ENCODE measurements around the gene ORC5. TPM values are rescaled to one million over a fixed set of nuclear protein-coding genes. Genes with fewer than 3 reads are reported as not detected.

Gene ORC5
- total RNA-seq, 2 donors from 2014 or later, result 12.9 to 17.6 TPM

- Histone ChIP-seq H3K27ac (peak overlapping the region in 3 of 4 donors; percentile 33 to 77 (median 67)), H3K4me1 (peaks cover 23% of the 10 kb centered on the region), H3K4me3 (peak overlapping the region in 1 of 2 donors; percentile 35), H3K9me3 (no peaks in the 10 kb centered on the region), H3K27me3 (no peaks in the 10 kb centered on the region), H3K36me3 (replicated peaks in 1 of 2; ENCODE audit: insufficient read depth in 1 of 2, low read depth in 2 of 2) (peaks cover 0 to 8% of the 10 kb centered on the region in 2 donors)
- intact Hi-C loops (cut with DNase I), result no loop called here
- ATAC-seq (no peak), DNase-seq (no peak)
- 16 to 24% methylated on average over 6 of the region's 6 CpGs for WGBS, 2 donors
- TF ChIP-seq POLR2A (IDR thresholded peaks at IDR 0.05) (no peak), CTCF (IDR thresholded peaks at IDR 0.05) (no peak)
These were observed 972 bp downstream of the ORC5 start for GRCh38 chr7:104206841-104207240.

DNA sequence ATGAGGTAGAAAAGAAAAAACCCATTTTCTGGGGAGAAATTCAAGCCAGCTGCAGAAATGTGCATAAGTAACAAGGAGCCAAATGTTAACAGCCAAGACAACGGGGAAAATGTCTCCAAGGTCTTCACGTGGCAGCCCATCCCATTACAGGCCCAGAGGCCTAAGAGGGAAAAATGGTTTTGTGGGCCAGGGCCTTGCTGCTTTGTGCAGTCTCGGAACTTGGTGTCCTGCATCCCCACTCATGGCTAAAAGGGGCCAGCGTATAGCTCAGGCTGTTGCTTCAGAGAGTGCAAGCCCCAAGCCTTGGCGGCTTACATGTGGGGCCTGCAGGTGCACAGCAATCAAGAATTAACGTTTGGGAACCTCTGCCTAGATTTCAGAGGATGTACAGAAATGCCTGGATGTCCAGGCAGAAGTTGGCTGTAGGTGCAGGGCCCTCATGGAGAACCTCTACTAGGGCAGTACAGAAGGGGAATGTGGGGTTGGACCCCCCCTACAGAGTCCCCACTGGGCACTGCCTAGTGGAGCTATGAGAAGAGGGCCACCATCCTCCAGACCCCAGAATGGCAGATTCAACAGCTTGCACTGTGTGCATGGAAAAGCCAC lies 9.0 kb downstream of the ORC5 start:
- no peaks in the 10 kb centered on the region for H3K27me3 ChIP-seq
- H3K27ac ChIP-seq, result no peak overlapping the region
- no peak for ATAC-seq
- TF ChIP-seq CTCF (IDR thresholded peaks at IDR 0.05) (no peak), POLR2A (IDR thresholded peaks at IDR 0.05) (no peak)
- H3K9me3 ChIP-seq, result no peaks in the 10 kb centered on the region
- DNase-seq, result no peak
- 88 to 95% methylated on average over 3 to 6 of the region's 6 CpGs for WGBS, 2 donors
- H3K4me1 ChIP-seq, result no peaks in the 10 kb centered on the region
- intact Hi-C loops (cut with DNase I), result no loop called here
- H3K4me3 ChIP-seq, result no peak overlapping the region
- H3K36me3 ChIP-seq (replicated peaks in 1 of 2; ENCODE audit: insufficient read depth in 1 of 2, low read depth in 2 of 2), result peaks cover 0 to 20% of the 10 kb centered on the region in 2 donors

GRCh38 chr7:104196161-104196560 lies 11.7 kb downstream of the ORC5 start:
- no peaks in the 10 kb centered on the region for H3K27me3 ChIP-seq
- intact Hi-C loops (cut with DNase I), result no loop called here
- DNase-seq, result no peak
- TF ChIP-seq CTCF (IDR thresholded peaks at IDR 0.05), result no peak
- no peak for TF ChIP-seq POLR2A (IDR thresholded peaks at IDR 0.05)
- H3K4me1 ChIP-seq, result no peaks in the 10 kb centered on the region
- ATAC-seq, result no peak
- H3K4me3 ChIP-seq, result no peak overlapping the region
- peaks cover 0 to 14% of the 10 kb centered on the region in 2 donors for H3K36me3 ChIP-seq (replicated peaks in 1 of 2; ENCODE audit: insufficient read depth in 1 of 2, low read depth in 2 of 2)
- H3K27ac ChIP-seq, result no peak overlapping the region
- 85 to 90% methylated on average over 2 of the region's 2 CpGs for WGBS, 2 donors
- no peaks in the 10 kb centered on the region for H3K9me3 ChIP-seq

DNA sequence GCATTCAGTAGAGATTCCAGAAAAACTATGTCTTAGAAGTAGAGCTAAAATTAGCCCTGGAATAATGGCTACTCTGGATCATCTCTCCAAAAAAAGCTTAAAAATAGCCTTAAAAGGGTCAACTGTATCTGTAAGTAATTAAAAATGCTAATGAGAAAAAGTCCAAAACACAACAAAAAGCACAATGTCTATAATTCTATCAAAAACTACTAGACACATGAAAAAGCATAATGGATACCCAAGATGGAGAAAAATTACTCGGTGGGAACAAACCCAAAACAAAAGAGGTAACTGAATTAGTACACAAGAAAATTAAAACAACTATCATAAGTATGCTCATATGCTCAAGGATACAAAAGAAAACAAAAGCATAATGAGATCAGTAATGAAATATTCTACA lies 15.4 kb downstream of the ORC5 start:
- no peak overlapping the region for H3K4me3 ChIP-seq
- WGBS, 2 donors, result 93 to 100% methylated on average over 1 of the region's 1 CpG
- H3K27me3 ChIP-seq, result no peaks in the 10 kb centered on the region
- TF ChIP-seq POLR2A (IDR thresholded peaks at IDR 0.05) (no peak), CTCF (IDR thresholded peaks at IDR 0.05) (no peak)
- DNase-seq (no peak), ATAC-seq (no peak)
- intact Hi-C loops (cut with DNase I), result no loop called here
- H3K36me3 ChIP-seq (replicated peaks in 1 of 2; ENCODE audit: insufficient read depth in 1 of 2, low read depth in 2 of 2), result peaks cover 0 to 2% of the 10 kb centered on the region in 2 donors
- H3K4me1 ChIP-seq, result no peaks in the 10 kb centered on the region
- no peaks in the 10 kb centered on the region for H3K9me3 ChIP-seq
- no peak overlapping the region for H3K27ac ChIP-seq

GRCh38 chr7:104185346-104185745 lies 22.5 kb downstream of the ORC5 start:
- Histone ChIP-seq H3K27me3 (no peaks in the 10 kb centered on the region), H3K27ac (no peak overlapping the region), H3K36me3 (replicated peaks in 1 of 2; ENCODE audit: insufficient read depth in 1 of 2, low read depth in 2 of 2) (no peaks in the 10 kb centered on the region), H3K4me3 (no peak overlapping the region), H3K4me1 (no peaks in the 10 kb centered on the region), H3K9me3 (no peaks in the 10 kb centered on the region)
- 32 to 37% methylated on average over 3 of the region's 3 CpGs for WGBS, 2 donors
- TF ChIP-seq CTCF (IDR thresholded peaks at IDR 0.05), result no peak
- no peak for TF ChIP-seq POLR2A (IDR thresholded peaks at IDR 0.05)
- DNase-seq (no peak), ATAC-seq (no peak)
- intact Hi-C loops (cut with DNase I), result no loop called here

All from body of pancreas (tissue), 4 donors.